GM12865 (cell line): Measurements from ENCODE around the gene WIPF2.

Experiments
- DNase-seq: peaks from one replicate; pipeline ENCODE4 v3.0.0; 2010; ENCODE audit warnings: low read depth
- H3K4me3 ChIP-seq: 2 replicates; pipeline ENCODE4 v1.5.1; 2011; ENCODE audit warnings: mild to moderate bottlenecking, low read depth, low read length, control low read depth
- TF ChIP-seq, protein P1 (sequence below): IDR thresholded peaks from 2 replicates; pipeline ENCODE4 v1.5.1; 2011; ENCODE audit warnings: low read length, control low read depth, low read depth, inconsistent platforms; ENCODE audit not compliant: insufficient read depth; ENCODE audit errors: missing control alignments

WIPF2 gene

GRCh38 chr17:40330850-40331470 is 111.9 kb downstream of the WIPF2 start:
- no peak for DNase-seq
- TF ChIP-seq, protein P1, sequence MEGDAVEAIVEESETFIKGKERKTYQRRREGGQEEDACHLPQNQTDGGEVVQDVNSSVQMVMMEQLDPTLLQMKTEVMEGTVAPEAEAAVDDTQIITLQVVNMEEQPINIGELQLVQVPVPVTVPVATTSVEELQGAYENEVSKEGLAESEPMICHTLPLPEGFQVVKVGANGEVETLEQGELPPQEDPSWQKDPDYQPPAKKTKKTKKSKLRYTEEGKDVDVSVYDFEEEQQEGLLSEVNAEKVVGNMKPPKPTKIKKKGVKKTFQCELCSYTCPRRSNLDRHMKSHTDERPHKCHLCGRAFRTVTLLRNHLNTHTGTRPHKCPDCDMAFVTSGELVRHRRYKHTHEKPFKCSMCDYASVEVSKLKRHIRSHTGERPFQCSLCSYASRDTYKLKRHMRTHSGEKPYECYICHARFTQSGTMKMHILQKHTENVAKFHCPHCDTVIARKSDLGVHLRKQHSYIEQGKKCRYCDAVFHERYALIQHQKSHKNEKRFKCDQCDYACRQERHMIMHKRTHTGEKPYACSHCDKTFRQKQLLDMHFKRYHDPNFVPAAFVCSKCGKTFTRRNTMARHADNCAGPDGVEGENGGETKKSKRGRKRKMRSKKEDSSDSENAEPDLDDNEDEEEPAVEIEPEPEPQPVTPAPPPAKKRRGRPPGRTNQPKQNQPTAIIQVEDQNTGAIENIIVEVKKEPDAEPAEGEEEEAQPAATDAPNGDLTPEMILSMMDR, result no peak
- no peak overlapping the region for H3K4me3 ChIP-seq

GRCh38 chr17:40331743-40332641 is 112.9 kb downstream of the WIPF2 start:
- DNase-seq, result no peak
- TF ChIP-seq, protein P1, result no peak
- H3K4me3 ChIP-seq, result no peak overlapping the region
